HG02588 (cell line): ENCODE measurements around the gene THEM5.
"Not testable (repeated sequence)": the region's sequence is repeated elsewhere in the genome, so short reads cannot be mapped to it uniquely, and the experiment has no call there.

Experiments used
- ATAC-seq: cut with Tn5 transposase; IDR thresholded peaks from one replicate; pipeline ENCODE4 v1.9.1; 2021; ENCODE audit warnings: mild to moderate bottlenecking, moderate library complexity; ENCODE audit not compliant: unreplicated experiment

THEM5 gene

GRCh38 chr1:151868486-151868885 lies 15.0 kb upstream of the THEM5 start:
- no peak for ATAC-seq

- no peak for ATAC-seq
These were observed 14.4 kb upstream of the THEM5 start for GRCh38 chr1:151867765-151868411.

- ATAC-seq, result no peak
These were observed 13.8 kb upstream of the THEM5 start for GRCh38 chr1:151867321-151867720.

GRCh38 chr1:151864411-151864810 lies 10.9 kb upstream of the THEM5 start:
- no peak for ATAC-seq

GRCh38 chr1:151862604-151863003 lies 9.1 kb upstream of the THEM5 start:
- no peak for ATAC-seq

- ATAC-seq, result no peak
These were observed 7.1 kb upstream of the THEM5 start for GRCh38 chr1:151860504-151861187.

GRCh38 chr1:151859891-151860293 lies 6.4 kb upstream of the THEM5 start:
- no peak for ATAC-seq

GRCh38 chr1:151858886-151859665 lies 5.6 kb upstream of the THEM5 start:
- ATAC-seq, result no peak

- no peak for ATAC-seq
These were observed 4.7 kb upstream of the THEM5 start for GRCh38 chr1:151858030-151858746.

GRCh38 chr1:151855933-151856332 lies 2.4 kb upstream of the THEM5 start:
- ATAC-seq, result no peak

- ATAC-seq, result not testable (repeated sequence)
These were observed 2.0 kb upstream of the THEM5 start for GRCh38 chr1:151855516-151855915.

GRCh38 chr1:151854658-151855057 lies 1.1 kb upstream of the THEM5 start:
- ATAC-seq, result no peak

GRCh38 chr1:151852733-151853132 lies 779 bp downstream of the THEM5 start:
- no peak for ATAC-seq

- no peak for ATAC-seq
These were observed 1.6 kb downstream of the THEM5 start for GRCh38 chr1:151851886-151852285.

- no peak for ATAC-seq
These were observed 3.6 kb downstream of the THEM5 start for GRCh38 chr1:151849871-151850270.

GRCh38 chr1:151849126-151849525 lies 4.4 kb downstream of the THEM5 start:
- no peak for ATAC-seq

GRCh38 chr1:151847867-151848596 lies 5.5 kb downstream of the THEM5 start:
- no peak for ATAC-seq

GRCh38 chr1:151846686-151847237 lies 6.8 kb downstream of the THEM5 start:
- ATAC-seq, result no peak

GRCh38 chr1:151846062-151846568 lies 7.4 kb downstream of the THEM5 start:
- no peak for ATAC-seq

GRCh38 chr1:151843398-151843797 lies 10.1 kb downstream of the THEM5 start:
- ATAC-seq, result no peak
